Cardiac atrium fibroblast (primary cell): ENCODE measurements around the gene ACVR2B. TPM values are rescaled to one million over a fixed set of nuclear protein-coding genes. Genes with fewer than 3 reads are reported as not detected.

ENCODE experiments used
- total RNA-seq: library from RNA; depleted of rRNA; stranded (reverse); fragments of >200 nt; gene quantifications from 2 replicates; pipeline ENCODE4 v1.2.3, GENCODE V29; 2015

The ACVR2B gene
- total RNA-seq = 0.90 and 1.1 TPM in 2 replicates

DNA sequence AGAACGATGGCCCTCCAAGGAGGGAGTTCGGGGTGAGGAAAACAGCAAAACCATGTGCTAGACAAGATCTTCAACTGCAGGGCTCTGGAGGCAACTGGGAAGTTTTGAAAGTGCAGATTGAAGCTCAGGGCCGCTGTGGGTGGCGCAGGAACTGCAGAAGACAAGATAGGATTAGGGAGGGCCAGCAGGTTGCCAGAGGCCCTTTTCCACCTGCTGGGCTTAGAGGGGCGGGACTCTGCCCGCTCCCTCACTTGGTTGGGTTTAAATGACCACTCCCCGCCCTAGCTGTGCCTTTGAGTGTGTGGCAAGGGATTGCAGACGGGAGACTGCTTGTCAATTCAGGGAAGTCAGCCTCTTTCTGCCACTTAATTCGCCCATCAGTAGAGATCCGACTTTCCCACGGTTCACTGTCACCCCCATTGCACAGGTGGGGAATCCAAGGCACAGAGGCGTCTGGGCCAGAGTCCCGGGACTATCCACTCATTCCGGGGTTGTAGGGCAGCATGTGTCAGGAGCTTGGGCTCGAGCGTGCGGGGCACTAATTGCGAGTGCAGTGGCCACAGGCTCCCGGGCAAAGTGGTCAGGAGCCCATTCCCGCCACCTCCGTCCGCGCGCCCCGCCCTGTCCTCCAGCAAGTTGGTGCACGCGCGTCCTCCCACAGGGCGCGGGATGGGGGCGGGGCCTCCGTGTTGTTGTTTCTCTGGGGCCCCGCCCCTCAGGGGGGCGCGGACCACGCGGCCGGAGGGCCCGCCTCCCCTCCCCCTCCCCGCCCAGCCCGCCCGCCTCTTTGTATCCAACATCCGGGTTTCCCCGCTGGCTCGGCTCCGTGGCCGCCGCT is at the start of gene ACVR2B:
ACVR2B (plus strand) TSS at position 816 of the 838 bp plus-strand sequence. CDS start 433 bp downstream, outside the sequence.

DNA sequence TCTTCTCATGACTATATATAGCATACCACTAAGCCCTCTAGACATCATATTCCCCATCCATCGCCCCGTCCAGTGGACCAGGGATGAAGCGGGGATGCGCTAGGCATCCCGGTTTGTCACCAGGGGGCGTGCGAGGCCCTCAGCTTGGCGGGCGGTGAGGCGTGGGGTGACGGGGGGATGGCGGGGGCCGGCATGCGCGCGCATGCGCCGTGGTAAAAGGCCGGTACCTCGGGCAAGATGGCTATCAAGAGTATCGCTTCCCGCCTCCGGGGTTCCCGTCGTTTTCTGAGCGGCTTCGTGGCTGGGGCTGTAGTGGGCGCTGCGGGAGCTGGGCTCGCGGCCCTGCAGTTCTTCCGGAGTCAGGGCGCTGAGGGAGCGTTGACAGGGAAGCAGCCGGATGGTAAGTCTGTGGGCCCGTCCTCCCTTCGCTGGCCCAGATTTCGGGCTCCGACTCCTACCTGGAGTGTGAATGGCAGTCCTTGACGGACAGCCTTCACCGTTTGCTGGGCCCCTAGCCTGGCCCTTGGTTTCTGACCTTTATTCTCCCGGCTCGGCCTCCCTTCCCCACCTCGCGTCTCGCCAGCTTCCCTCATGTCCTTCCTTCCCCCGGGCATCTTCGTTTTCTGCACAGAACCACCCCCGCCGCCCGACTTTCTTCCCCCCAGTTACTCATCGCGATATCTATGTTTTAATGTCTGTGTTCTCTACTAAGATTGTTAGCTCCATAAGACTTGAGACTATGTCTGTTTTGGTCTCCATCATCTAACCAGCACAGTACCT is 42.6 kb downstream of the ACVR2B start, which contains the start of gene EXOG:
EXOG (plus strand) TSS at position 210 of the 780 bp plus-strand sequence; CDS start at position 238, 28 bp downstream.

Other genes with a start within 250 kb of the ACVR2B start
- gene SLC22A13, start 188.1 kb upstream of the ACVR2B start, total RNA-seq = not detected in 2 replicates
- not detected in 2 replicates for gene SLC22A14, start 171.6 kb upstream of the ACVR2B start, total RNA-seq
- 2.6 and 2.7 TPM in 2 replicates for gene XYLB, start 107.1 kb upstream of the ACVR2B start, total RNA-seq
- gene EXOG, start 42.5 kb downstream of the ACVR2B start, total RNA-seq = 3.7 and 3.8 TPM in 2 replicates
- gene SCN5A, start 195.8 kb downstream of the ACVR2B start, total RNA-seq = 0.16 and 0.18 TPM in 2 replicates